Left ventricle myocardium inferior (tissue), 1 donor: ENCODE measurements around the gene KTN1. TPM values are rescaled to one million over a fixed set of nuclear protein-coding genes. Genes with fewer than 3 reads are reported as not detected.

ENCODE experiments used
- DNase-seq: peaks from one replicate; pipeline ENCODE4 v3.0.0-alpha.2; 2020
- H3K27ac ChIP-seq: fragments of 200-600 bp; replicated peaks from 2 replicates; pipeline ENCODE4 v1.8.0; 2021
- H3K27me3 ChIP-seq: fragments of 200-600 bp; 2 replicates; pipeline ENCODE4 v1.8.0; 2021; ENCODE audit warnings: low read depth
- H3K36me3 ChIP-seq: fragments of 200-600 bp; 2 replicates; pipeline ENCODE4 v1.8.0; 2021
- H3K4me1 ChIP-seq: fragments of 200-600 bp; 2 replicates; pipeline ENCODE4 v1.8.0; 2021
- H3K4me3 ChIP-seq: fragments of 200-600 bp; 2 replicates; pipeline ENCODE4 v1.8.0; 2021; ENCODE audit warnings: mild to moderate bottlenecking, moderate library complexity
- H3K9me3 ChIP-seq: fragments of 200-600 bp; replicated peaks from 2 replicates; pipeline ENCODE4 v1.8.0; 2021
- CTCF ChIP-seq: fragments of 200-600 bp; IDR thresholded peaks from 2 replicates; pipeline ENCODE4 v1.8.0; 2021; ENCODE audit warnings: antibody characterized with exemption, mild to moderate bottlenecking, borderline replicate concordance
- intact Hi-C: fragments of 100-400 bp; cut with micrococcal nuclease; formaldehyde crosslinking; loops from one replicate; pipeline ENCODE4 v1.11.0; 2022
- long read RNA-seq: library from polyadenylated mRNA; unstranded; transcript quantifications from one replicate; pipeline ENCODE4 v2.0.0, GENCODE V29; 2021
- total RNA-seq: library from RNA; stranded (reverse); fragmentation: NEBNext Ultra II Directional; extraction: Animal tissue kit (Norgen Biotek cat#: 25700); gene quantifications from one replicate; pipeline ENCODE4 v1.2.1, GENCODE V29; 2021
- donor health status: DM: no; HTN: yes; CAD: no; lungs with severe emphysema.

The KTN1 gene
- 294 TPM for total RNA-seq
- long read RNA-seq, full-length matches to known transcripts = 144 of 579 reads
- long read RNA-seq, partial matches to known transcripts = 63 of 579 reads
- long read RNA-seq, other reads (novel, unspliced or antisense) = 372 of 579 reads

GRCh38 chr14:55579724-55580469 lies at the start of gene KTN1:
Gene KTN1, plus strand, starts transcription at chr14:55580207. Its CDS starts 31,842 bp downstream, at chr14:55612049.
- Histone ChIP-seq H3K27ac (peak within 1 kb of the TSS; percentile 97), H3K9me3 (no peaks in the 10 kb centered on the region), H3K27me3 (no peaks in the 10 kb centered on the region), H3K36me3 (no peaks in the 10 kb centered on the region), H3K4me1 (peaks cover 62% of the 10 kb centered on the region), H3K4me3 (peak within 1 kb of the TSS; percentile 88)
- peak; percentile 87 for DNase-seq
- no peak for TF ChIP-seq CTCF
- intact Hi-C loops = no loop called here

GRCh38 chr14:55530464-55530863 lies 49.5 kb upstream of the KTN1 start:
- Histone ChIP-seq H3K27me3 (no peaks in the 10 kb centered on the region), H3K9me3 (peaks cover 7% of the 10 kb centered on the region), H3K36me3 (no peaks in the 10 kb centered on the region), H3K4me3 (no peak overlapping the region), H3K27ac (no peak overlapping the region), H3K4me1 (no peaks in the 10 kb centered on the region)
- no peak for DNase-seq
- TF ChIP-seq CTCF = no peak
- intact Hi-C loops = no loop called here

GRCh38 chr14:55532645-55533344 lies 47.2 kb upstream of the KTN1 start:
- Histone ChIP-seq H3K4me3 (no peak overlapping the region), H3K27me3 (no peaks in the 10 kb centered on the region), H3K4me1 (no peaks in the 10 kb centered on the region), H3K9me3 (peaks cover 23% of the 10 kb centered on the region), H3K27ac (no peak overlapping the region), H3K36me3 (no peaks in the 10 kb centered on the region)
- no peak for DNase-seq
- TF ChIP-seq CTCF = peak; percentile 27
- intact Hi-C loops = no loop called here

- no peak for DNase-seq
- intact Hi-C loops = no loop called here
- H3K27me3 ChIP-seq = no peaks in the 10 kb centered on the region
- no peaks in the 10 kb centered on the region for H3K4me1 ChIP-seq
- no peak overlapping the region for H3K4me3 ChIP-seq
- no peak overlapping the region for H3K27ac ChIP-seq
- H3K9me3 ChIP-seq = peaks cover 23% of the 10 kb centered on the region
- no peaks in the 10 kb centered on the region for H3K36me3 ChIP-seq
- TF ChIP-seq CTCF = no peak
Measured at GRCh38 chr14:55533960-55534359, 46.0 kb upstream of the KTN1 start.

GRCh38 chr14:55535516-55536203 lies 44.3 kb upstream of the KTN1 start:
- TF ChIP-seq CTCF = no peak
- H3K9me3 ChIP-seq = peaks cover 16% of the 10 kb centered on the region
- no peak for DNase-seq
- H3K36me3 ChIP-seq = no peaks in the 10 kb centered on the region
- no peaks in the 10 kb centered on the region for H3K27me3 ChIP-seq
- H3K4me1 ChIP-seq = no peaks in the 10 kb centered on the region
- no peak overlapping the region for H3K4me3 ChIP-seq
- intact Hi-C loops = no loop called here
- no peak overlapping the region for H3K27ac ChIP-seq
